Activated gamma-delta T cell treated with Interleukin-2 at 50 U/mL for 16 hours (primary cell): Measurements from ENCODE around the gene AUTS2.

ENCODE experiments used
- DNase-seq: peaks from one replicate; pipeline ENCODE4 v3.0.0-alpha.2; 2020

Gene AUTS2

GRCh38 chr7:69826283-69826682, 228.0 kb downstream of the AUTS2 start:
- DNase-seq: no peak

DNA sequence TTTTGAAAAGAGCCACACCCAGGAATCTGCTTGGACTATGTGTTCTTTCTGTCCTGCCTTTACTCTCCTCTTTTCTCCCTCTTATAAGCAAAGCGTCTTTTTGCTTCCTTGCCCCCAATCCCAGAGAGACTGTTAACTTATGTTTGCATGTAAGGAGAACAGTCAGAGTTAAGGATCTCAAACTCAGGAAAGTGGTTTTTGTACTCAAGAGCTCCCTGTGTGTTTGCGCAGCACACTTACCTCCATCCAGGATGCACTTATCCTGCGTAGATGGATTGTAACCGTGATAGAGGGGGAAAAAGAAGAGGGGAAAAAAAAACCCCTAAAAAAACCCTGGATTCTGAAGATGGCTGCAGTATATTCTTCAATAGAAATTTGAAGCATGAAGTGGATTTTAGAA, 228.9 kb downstream of the AUTS2 start:
- no peak for DNase-seq

DNA sequence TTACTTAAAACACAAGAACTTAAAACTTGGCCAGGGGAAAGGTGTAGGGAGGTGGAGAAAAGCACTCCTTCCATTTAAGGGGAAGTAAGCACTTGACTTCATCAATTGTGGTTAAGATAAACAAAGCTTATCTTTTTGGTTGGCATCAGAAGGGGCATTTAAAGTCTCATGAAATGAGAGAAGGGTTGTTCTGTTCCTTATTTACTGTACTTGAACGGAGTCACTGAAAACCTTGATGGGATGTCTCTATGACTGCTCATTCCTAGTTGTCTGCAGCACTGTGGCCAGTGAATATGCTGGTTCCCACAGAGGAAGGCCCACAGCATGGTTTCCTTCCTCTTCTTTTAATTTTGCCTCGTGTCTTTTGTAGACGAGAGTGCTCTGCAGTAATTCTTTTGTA, 229.3 kb downstream of the AUTS2 start:
- DNase-seq: no peak

- DNase-seq: no peak
Measured at GRCh38 chr7:69832356-69832755, 234.1 kb downstream of the AUTS2 start.

GRCh38 chr7:69833964-69834363, 235.7 kb downstream of the AUTS2 start:
- no peak for DNase-seq

GRCh38 chr7:69836702-69837101, 238.4 kb downstream of the AUTS2 start:
- DNase-seq: no peak

GRCh38 chr7:69837387-69838068, 239.3 kb downstream of the AUTS2 start:
- DNase-seq: no peak

DNA sequence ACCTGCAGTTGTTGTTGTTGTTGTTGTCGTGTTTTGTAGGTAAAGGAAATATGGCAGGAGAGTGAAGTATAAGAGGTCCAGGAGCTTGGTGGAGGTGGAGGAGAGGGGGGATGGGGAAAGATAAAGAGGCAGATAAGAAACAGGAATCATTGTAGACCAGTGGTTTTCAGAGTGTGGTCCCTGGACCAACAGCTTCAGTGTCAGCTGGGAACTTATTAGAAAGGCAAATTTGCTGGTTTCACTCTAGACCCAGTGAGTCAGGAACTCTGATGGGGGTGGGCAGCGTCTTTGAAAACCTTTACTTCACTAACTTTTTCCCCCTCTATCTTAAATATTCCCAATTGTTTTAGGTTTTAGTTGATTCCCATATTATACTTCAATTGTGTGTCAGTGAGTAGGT, 241.5 kb downstream of the AUTS2 start:
- DNase-seq: no peak

GRCh38 chr7:69840248-69840647, 242.0 kb downstream of the AUTS2 start:
- no peak for DNase-seq

- DNase-seq: no peak
Measured at GRCh38 chr7:69843653-69844052, 245.4 kb downstream of the AUTS2 start.

GRCh38 chr7:69844264-69844868, 246.1 kb downstream of the AUTS2 start:
- no peak for DNase-seq

- no peak for DNase-seq
Measured at GRCh38 chr7:69845721-69846495, 247.6 kb downstream of the AUTS2 start.

GRCh38 chr7:69847921-69848612, 249.8 kb downstream of the AUTS2 start:
- no peak for DNase-seq

GRCh38 chr7:69849268-69849667, 251.0 kb downstream of the AUTS2 start:
- no peak for DNase-seq

DNA sequence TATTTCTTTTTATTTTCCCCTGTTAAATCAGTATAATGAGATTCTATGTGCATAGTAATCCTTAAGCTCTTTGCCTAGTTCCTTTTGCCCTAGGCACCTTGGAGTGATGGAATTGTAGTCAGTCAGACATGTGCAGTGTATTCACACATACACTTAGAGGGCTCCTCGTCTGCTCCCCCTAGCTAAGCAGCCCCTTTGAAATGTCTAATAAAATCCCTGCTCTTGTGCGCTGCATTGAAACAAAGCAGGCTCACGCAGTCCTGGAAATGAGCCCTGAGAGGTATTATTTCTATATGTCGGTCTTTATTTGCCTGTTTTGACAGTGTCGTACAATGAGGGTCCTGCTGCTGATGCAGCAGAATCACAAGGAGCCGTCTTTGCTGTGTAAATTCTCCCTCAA, 258.7 kb downstream of the AUTS2 start:
- DNase-seq: no peak

DNA sequence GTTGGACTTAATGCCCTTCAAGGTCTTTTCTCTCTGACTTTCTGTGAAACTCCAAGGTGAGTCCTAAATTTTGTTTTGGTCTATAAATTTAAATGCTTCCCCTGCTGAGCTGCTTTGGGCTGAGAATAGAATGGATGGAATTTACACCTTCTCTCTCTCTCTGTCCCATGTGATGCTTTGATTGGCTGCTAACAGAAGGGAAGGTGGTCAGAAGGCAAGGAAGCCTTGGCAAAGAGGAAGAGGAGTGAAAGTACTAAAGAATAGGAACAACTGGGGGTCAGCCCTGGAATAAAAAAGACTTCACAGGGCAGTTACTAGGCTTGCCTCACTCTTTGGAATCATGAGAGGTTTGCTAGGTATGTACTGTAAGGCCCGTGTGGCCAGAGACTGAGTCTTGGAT, 260.2 kb downstream of the AUTS2 start:
- DNase-seq: no peak

GRCh38 chr7:69859342-69859741, 261.1 kb downstream of the AUTS2 start:
- DNase-seq: no peak

- no peak for DNase-seq
Measured at GRCh38 chr7:69860486-69860885, 262.2 kb downstream of the AUTS2 start.

- no peak for DNase-seq
Measured at GRCh38 chr7:69860941-69861622, 262.8 kb downstream of the AUTS2 start.

DNA sequence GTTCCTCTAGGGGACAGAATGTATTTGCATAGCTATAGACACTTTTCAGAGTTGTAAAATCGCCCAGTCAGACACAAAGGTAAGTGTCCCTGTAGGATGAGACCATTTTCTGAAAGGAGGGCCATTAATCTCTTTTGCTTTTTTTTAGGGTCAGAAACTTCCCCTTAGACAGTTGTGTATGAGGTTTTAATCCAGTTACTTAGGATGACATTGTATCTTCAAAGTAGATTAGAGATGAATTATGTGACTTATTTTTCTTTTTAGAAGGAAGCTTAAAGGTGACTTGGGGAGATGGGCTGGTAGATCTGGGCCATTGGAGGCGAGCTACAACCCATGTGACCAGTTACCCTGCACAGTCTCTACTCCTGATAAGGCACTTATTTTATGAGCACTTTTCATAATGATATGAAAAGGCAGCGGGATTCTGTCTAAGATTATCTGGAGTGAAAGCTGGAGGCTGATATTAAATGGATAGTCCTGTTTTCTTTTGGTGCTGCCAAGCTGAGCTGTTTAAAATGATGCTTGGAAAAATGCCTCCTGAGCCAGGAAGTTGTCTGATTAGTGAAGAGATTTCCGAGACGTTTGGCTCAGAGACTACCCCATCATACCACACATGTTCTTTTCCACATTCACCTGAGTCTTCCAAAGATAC, 264.3 kb downstream of the AUTS2 start:
- DNase-seq: no peak

GRCh38 chr7:69864274-69864673, 266.0 kb downstream of the AUTS2 start:
- no peak for DNase-seq

- DNase-seq: no peak
Measured at GRCh38 chr7:69864822-69865221, 266.5 kb downstream of the AUTS2 start.
